Upper lobe of left lung (tissue), 4 donors: ENCODE results near the gene ROBO3.

ENCODE experiments used
- EP300 ChIP-seq, 4 donors: sonication (generic); formaldehyde crosslinking; IDR thresholded peaks; one replicate each; pipeline ENCODE4 v1.5.1; 2017; ENCODE audit warnings: antibody characterized with exemption in 4 of 4, control low read depth in 2 of 4
- POLR2A ChIP-seq, 4 donors: fragments of 450-650 bp; IDR thresholded peaks; one replicate each; pipeline ENCODE4 v1.5.1; 2016 to 2017; ENCODE audit warnings: antibody characterized with exemption in 4 of 4, mild to moderate bottlenecking in 2 of 4
- TF ChIP-seq, protein P1 (sequence below), 6 experiments: fragments of 450-650 bp in 4 of 6; fragments of 200-600 bp in 2 of 6; sonication (generic) in 2 of 6; IDR thresholded peaks; one replicate each; pipeline ENCODE4 v1.5.1; 2016 to 2019; ENCODE audit warnings: antibody characterized with exemption in 6 of 6

DNA sequence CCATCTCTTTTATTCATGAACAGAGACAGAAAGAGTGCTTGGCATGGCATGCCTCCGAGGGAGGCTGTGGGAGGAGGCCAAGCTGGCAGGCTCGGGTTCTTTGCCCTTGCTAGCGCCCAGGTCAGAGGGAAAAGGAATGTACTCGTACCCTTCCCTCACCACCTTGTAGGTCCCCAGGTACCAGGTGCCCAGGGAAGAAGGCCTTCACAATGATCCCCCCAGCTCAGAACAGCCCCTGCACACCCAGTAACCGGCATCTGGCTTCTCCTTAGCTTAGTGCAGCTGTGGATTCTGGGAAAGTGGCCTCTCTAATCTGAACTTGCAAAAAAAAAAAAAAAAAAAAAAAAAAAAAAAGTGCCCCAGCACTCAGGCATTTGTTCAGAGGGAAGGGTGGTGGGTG is 55.1 kb downstream of the ROBO3 start:
- TF ChIP-seq, protein P1, sequence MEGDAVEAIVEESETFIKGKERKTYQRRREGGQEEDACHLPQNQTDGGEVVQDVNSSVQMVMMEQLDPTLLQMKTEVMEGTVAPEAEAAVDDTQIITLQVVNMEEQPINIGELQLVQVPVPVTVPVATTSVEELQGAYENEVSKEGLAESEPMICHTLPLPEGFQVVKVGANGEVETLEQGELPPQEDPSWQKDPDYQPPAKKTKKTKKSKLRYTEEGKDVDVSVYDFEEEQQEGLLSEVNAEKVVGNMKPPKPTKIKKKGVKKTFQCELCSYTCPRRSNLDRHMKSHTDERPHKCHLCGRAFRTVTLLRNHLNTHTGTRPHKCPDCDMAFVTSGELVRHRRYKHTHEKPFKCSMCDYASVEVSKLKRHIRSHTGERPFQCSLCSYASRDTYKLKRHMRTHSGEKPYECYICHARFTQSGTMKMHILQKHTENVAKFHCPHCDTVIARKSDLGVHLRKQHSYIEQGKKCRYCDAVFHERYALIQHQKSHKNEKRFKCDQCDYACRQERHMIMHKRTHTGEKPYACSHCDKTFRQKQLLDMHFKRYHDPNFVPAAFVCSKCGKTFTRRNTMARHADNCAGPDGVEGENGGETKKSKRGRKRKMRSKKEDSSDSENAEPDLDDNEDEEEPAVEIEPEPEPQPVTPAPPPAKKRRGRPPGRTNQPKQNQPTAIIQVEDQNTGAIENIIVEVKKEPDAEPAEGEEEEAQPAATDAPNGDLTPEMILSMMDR (IDR thresholded peaks at IDR 0.05): no peak
- no peak for TF ChIP-seq POLR2A (IDR thresholded peaks at IDR 0.05)
- no peak for TF ChIP-seq EP300 (IDR thresholded peaks at IDR 0.05)
